HG02840 (cell line): ENCODE measurements around the gene APOL4.
"Not testable (repeated sequence)": the region's sequence is repeated elsewhere in the genome, so short reads cannot be mapped to it uniquely, and the experiment has no call there.

Experiments used
- ATAC-seq: cut with Tn5 transposase; IDR thresholded peaks from one replicate; pipeline ENCODE4 v1.9.1; 2021; ENCODE audit warnings: mild to moderate bottlenecking, moderate library complexity, moderate number of reproducible peaks; ENCODE audit not compliant: unreplicated experiment, low FRiP score

The APOL4 gene

GRCh38 chr22:36191106-36191836, 10.3 kb downstream of the APOL4 start:
- ATAC-seq, result no peak

- not testable (repeated sequence) for ATAC-seq
Observed at GRCh38 chr22:36187862-36188261, 13.7 kb downstream of the APOL4 start.

- no peak for ATAC-seq
Observed at GRCh38 chr22:36185828-36186624, 15.6 kb downstream of the APOL4 start.

GRCh38 chr22:36184433-36185025, 17.1 kb downstream of the APOL4 start:
- ATAC-seq, result no peak

- no peak for ATAC-seq
Observed at GRCh38 chr22:36183446-36183845, 18.2 kb downstream of the APOL4 start.

GRCh38 chr22:36182857-36183256, 18.8 kb downstream of the APOL4 start:
- ATAC-seq, result no peak

- ATAC-seq, result no peak
Observed at GRCh38 chr22:36182056-36182455, 19.6 kb downstream of the APOL4 start.

GRCh38 chr22:36180928-36181327, 20.7 kb downstream of the APOL4 start:
- no peak for ATAC-seq

GRCh38 chr22:36180038-36180880, 21.4 kb downstream of the APOL4 start:
- ATAC-seq, result no peak

- no peak for ATAC-seq
Observed at GRCh38 chr22:36177160-36177559, 24.4 kb downstream of the APOL4 start.

GRCh38 chr22:36175892-36176291, 25.7 kb downstream of the APOL4 start:
- ATAC-seq, result no peak

GRCh38 chr22:36171941-36172340, 29.7 kb downstream of the APOL4 start:
- ATAC-seq, result no peak

- no peak for ATAC-seq
Observed at GRCh38 chr22:36166518-36167220, 34.9 kb downstream of the APOL4 start.

GRCh38 chr22:36166086-36166485, 35.5 kb downstream of the APOL4 start:
- no peak for ATAC-seq

GRCh38 chr22:36165141-36165540, 36.5 kb downstream of the APOL4 start:
- no peak for ATAC-seq

- ATAC-seq, result no peak
Observed at GRCh38 chr22:36164621-36165020, 37.0 kb downstream of the APOL4 start.

GRCh38 chr22:36163497-36163896, 38.1 kb downstream of the APOL4 start:
- no peak for ATAC-seq

- no peak for ATAC-seq
Observed at GRCh38 chr22:36162127-36163034, 39.2 kb downstream of the APOL4 start.

- not testable (repeated sequence) for ATAC-seq
Observed at GRCh38 chr22:36161793-36162126, 39.8 kb downstream of the APOL4 start.
